SK-N-SH treated with all-trans-retinoic acid at 6 μM for 48 hours (cell line): ENCODE results near the gene ATF6B.

Experiments used
- ATAC-seq: fragments of 200-7000 bp; cut with Tn5 transposase; 3 replicates; pipeline ENCODE4 v1.9.1; 2020; ENCODE audit warnings: mild to moderate bottlenecking, moderate library complexity
- ARNTL ChIP-seq: fragments of 450-650 bp; formaldehyde crosslinking; IDR thresholded peaks from 2 replicates; pipeline ENCODE4 v1.5.0; 2020; ENCODE audit warnings: low read depth, mild to moderate bottlenecking, moderate library complexity, borderline replicate concordance
- BACH2 ChIP-seq: fragments of 250-450 bp; sonication (Bioruptor Pico); IDR thresholded peaks from 2 replicates; pipeline ENCODE4 v1.9.0; 2021; ENCODE audit warnings: mild to moderate bottlenecking, borderline replicate concordance
- CREB5 ChIP-seq: fragments of 250-450 bp; sonication (Bioruptor Pico); IDR thresholded peaks from 2 replicates; pipeline ENCODE4 v1.5.1; 2020; ENCODE audit warnings: low read depth, mild to moderate bottlenecking, moderate library complexity
- CSDC2 ChIP-seq: fragments of 250-450 bp; sonication (Bioruptor Pico); IDR thresholded peaks from 2 replicates; pipeline ENCODE4 v1.5.0; 2020; ENCODE audit warnings: mild to moderate bottlenecking, moderate library complexity
- CSRNP3 ChIP-seq: fragments of 250-450 bp; sonication (Bioruptor Pico); IDR thresholded peaks from 2 replicates; pipeline ENCODE4 v1.5.1; 2021; ENCODE audit warnings: mild to moderate bottlenecking, moderate library complexity
- ESRRG ChIP-seq: fragments of 250-450 bp; sonication (Bioruptor Pico); IDR thresholded peaks from 2 replicates; pipeline ENCODE4 v1.6.1; 2021; ENCODE audit warnings: mild to moderate bottlenecking
- GLIS3 ChIP-seq: fragments of 250-450 bp; sonication (Bioruptor Pico); IDR thresholded peaks from 2 replicates; pipeline ENCODE4 v1.5.0; 2020; ENCODE audit warnings: mild to moderate bottlenecking, moderate library complexity
- ISL1 ChIP-seq: fragments of 250-450 bp; sonication (Bioruptor Pico); IDR thresholded peaks from 2 replicates; pipeline ENCODE4 v2.1.2; 2022; ENCODE audit warnings: mild to moderate bottlenecking, moderate library complexity
- OSR1 ChIP-seq: fragments of 250-450 bp; sonication (Bioruptor Pico); IDR thresholded peaks from 2 replicates; pipeline ENCODE4 v1.8.0; 2022; ENCODE audit warnings: moderate library complexity, mild to moderate bottlenecking, inconsistent platforms
- PATZ1 ChIP-seq: fragments of 250-450 bp; sonication (Bioruptor Pico); IDR thresholded peaks from 2 replicates; pipeline ENCODE4 v1.8.0; 2020; ENCODE audit warnings: mild to moderate bottlenecking, moderate library complexity, borderline replicate concordance
- POU6F1 ChIP-seq: fragments of 250-450 bp; sonication (Bioruptor Pico); IDR thresholded peaks from 2 replicates; pipeline ENCODE4 v1.8.0; 2021; ENCODE audit warnings: low read depth, mild to moderate bottlenecking, moderate library complexity, borderline replicate concordance
- PPARA ChIP-seq: fragments of 250-450 bp; sonication (Bioruptor Pico); IDR thresholded peaks from 2 replicates; pipeline ENCODE4 v1.5.0; 2020; ENCODE audit warnings: mild to moderate bottlenecking, borderline replicate concordance
- RARB ChIP-seq: fragments of 250-450 bp; sonication (Bioruptor Pico); IDR thresholded peaks from 2 replicates; pipeline ENCODE4 v1.8.0; 2021; ENCODE audit warnings: mild to moderate bottlenecking, moderate library complexity
- SNAI2 ChIP-seq: fragments of 250-450 bp; sonication (Bioruptor Pico); IDR thresholded peaks from 2 replicates; pipeline ENCODE4 v1.5.0; 2020; ENCODE audit warnings: mild to moderate bottlenecking, moderate library complexity
- TCF4 ChIP-seq: fragments of 250-450 bp; sonication (Bioruptor Pico); IDR thresholded peaks from 2 replicates; pipeline ENCODE4 v1.8.0; 2021; ENCODE audit warnings: mild to moderate bottlenecking, moderate library complexity, borderline replicate concordance
- TOX ChIP-seq: fragments of 250-450 bp; sonication (Bioruptor Pico); IDR thresholded peaks from 2 replicates; pipeline ENCODE4 v1.8.0; 2021; ENCODE audit warnings: mild to moderate bottlenecking, moderate library complexity, borderline replicate concordance
- TSHZ2 ChIP-seq: fragments of 250-450 bp; sonication (Bioruptor Pico); IDR thresholded peaks from 2 replicates; pipeline ENCODE4 v1.5.0; 2020; ENCODE audit warnings: mild to moderate bottlenecking, moderate library complexity
- ZC3H10 ChIP-seq: fragments of 250-450 bp; sonication (Bioruptor Pico); IDR thresholded peaks from 2 replicates; pipeline ENCODE4 v1.5.1; 2021; ENCODE audit warnings: mild to moderate bottlenecking, moderate library complexity
- ZFP30 ChIP-seq: fragments of 450-650 bp; formaldehyde crosslinking; IDR thresholded peaks from 2 replicates; pipeline ENCODE4 v1.5.0; 2022; ENCODE audit warnings: mild to moderate bottlenecking, moderate library complexity
- ZNF565 ChIP-seq: fragments of 450-650 bp; formaldehyde crosslinking; conservative IDR thresholded peaks from 2 replicates; pipeline ENCODE4 v1.5.0; 2020; ENCODE audit warnings: low read depth, mild to moderate bottlenecking, moderate library complexity
- ZNF8 ChIP-seq: fragments of 450-650 bp; formaldehyde crosslinking; IDR thresholded peaks from 2 replicates; pipeline ENCODE4 v1.5.0; 2020; ENCODE audit warnings: mild to moderate bottlenecking, moderate library complexity

ATF6B gene

GRCh38 chr6:32109765-32110160 is 18.3 kb downstream of the ATF6B start:
- TF ChIP-seq CSDC2 (CRISPR knock-in tag) (no peak), TCF4 (CRISPR knock-in tag) (no peak), POU6F1 (CRISPR knock-in tag) (no peak), ARNTL (CRISPR knock-in tag) (no peak), SNAI2 (CRISPR knock-in tag) (no peak), RARB (CRISPR knock-in tag) (no peak), ISL1 (CRISPR knock-in tag) (no peak), CREB5 (CRISPR knock-in tag) (no peak), GLIS3 (CRISPR knock-in tag) (no peak), ZC3H10 (no peak), TSHZ2 (CRISPR knock-in tag) (no peak), ZNF565 (CRISPR knock-in tag) (no peak), BACH2 (CRISPR knock-in tag) (no peak), PPARA (no peak), ZNF8 (CRISPR knock-in tag) (no peak), OSR1 (CRISPR knock-in tag) (no peak)
- no peak for ATAC-seq

- TF ChIP-seq PATZ1 (CRISPR knock-in tag) (no peak), OSR1 (CRISPR knock-in tag) (no peak), CSRNP3 (no peak), RARB (CRISPR knock-in tag) (no peak), ISL1 (CRISPR knock-in tag) (no peak), TOX (CRISPR knock-in tag) (no peak), GLIS3 (CRISPR knock-in tag) (no peak), POU6F1 (CRISPR knock-in tag) (no peak), ESRRG (CRISPR knock-in tag) (no peak), TSHZ2 (CRISPR knock-in tag) (no peak), CREB5 (CRISPR knock-in tag) (no peak), ZNF565 (CRISPR knock-in tag) (no peak), ZFP30 (CRISPR knock-in tag) (no peak)
- TF ChIP-seq, all 23 proteins: peak for 0
- peak; percentile 4; the same call in 2 of the 3 replicates for ATAC-seq
Observed at GRCh38 chr6:32109114-32109764, 18.8 kb downstream of the ATF6B start, which contains the start of gene TNXB. TSS of gene TNXB (minus strand) at chr6:32109338. CDS start at chr6:32098198, 11,140 bp downstream.
